GM18517 (cell line): ENCODE measurements around the gene EDIL3.

ENCODE experiments used
- ATAC-seq: cut with Tn5 transposase; IDR thresholded peaks from one replicate; pipeline ENCODE4 v1.9.1; 2021; ENCODE audit warnings: mild to moderate bottlenecking, moderate library complexity; ENCODE audit not compliant: unreplicated experiment

Gene EDIL3

GRCh38 chr5:84384604-84385575 lies at the start of gene EDIL3:
Gene EDIL3 (minus strand): TSS chr5:84384880. CDS start chr5:84384374, 506 bp downstream.
- ATAC-seq: no peak

GRCh38 chr5:84433461-84433860 lies 48.8 kb upstream of the EDIL3 start:
- ATAC-seq: no peak

- no peak for ATAC-seq
Measured at GRCh38 chr5:84430863-84431663, 46.4 kb upstream of the EDIL3 start.

- no peak for ATAC-seq
Measured at GRCh38 chr5:84430079-84430478, 45.4 kb upstream of the EDIL3 start.

GRCh38 chr5:84425365-84425881 lies 40.7 kb upstream of the EDIL3 start:
- no peak for ATAC-seq

GRCh38 chr5:84419742-84420141 lies 35.1 kb upstream of the EDIL3 start:
- ATAC-seq: no peak

GRCh38 chr5:84411832-84412605 lies 27.3 kb upstream of the EDIL3 start:
- no peak for ATAC-seq

GRCh38 chr5:84406111-84406510 lies 21.4 kb upstream of the EDIL3 start:
- no peak for ATAC-seq

- no peak for ATAC-seq
Measured at GRCh38 chr5:84403773-84404172, 19.1 kb upstream of the EDIL3 start.

GRCh38 chr5:84397385-84397784 lies 12.7 kb upstream of the EDIL3 start:
- no peak for ATAC-seq

GRCh38 chr5:84393969-84394368 lies 9.3 kb upstream of the EDIL3 start:
- no peak for ATAC-seq

- ATAC-seq: no peak
Measured at GRCh38 chr5:84392836-84393235, 8.2 kb upstream of the EDIL3 start.

- ATAC-seq: no peak
Measured at GRCh38 chr5:84385705-84386104, 1.0 kb upstream of the EDIL3 start.

GRCh38 chr5:84383816-84384603 lies 670 bp downstream of the EDIL3 start:
- ATAC-seq: no peak

GRCh38 chr5:84383296-84383815 lies 1.3 kb downstream of the EDIL3 start:
- no peak for ATAC-seq

- no peak for ATAC-seq
Measured at GRCh38 chr5:84382363-84383295, 2.1 kb downstream of the EDIL3 start.

- no peak for ATAC-seq
Measured at GRCh38 chr5:84381502-84382362, 2.9 kb downstream of the EDIL3 start.

GRCh38 chr5:84379749-84380148 lies 4.9 kb downstream of the EDIL3 start:
- ATAC-seq: no peak
